Amniotic epithelial cell (primary cell): Measurements from ENCODE around the gene SORL1.

ENCODE experiments used
- DNase-seq: peaks from one replicate; pipeline ENCODE4 v3.0.0-alpha.2; 2010; ENCODE audit warnings: low read depth

The SORL1 gene

DNA sequence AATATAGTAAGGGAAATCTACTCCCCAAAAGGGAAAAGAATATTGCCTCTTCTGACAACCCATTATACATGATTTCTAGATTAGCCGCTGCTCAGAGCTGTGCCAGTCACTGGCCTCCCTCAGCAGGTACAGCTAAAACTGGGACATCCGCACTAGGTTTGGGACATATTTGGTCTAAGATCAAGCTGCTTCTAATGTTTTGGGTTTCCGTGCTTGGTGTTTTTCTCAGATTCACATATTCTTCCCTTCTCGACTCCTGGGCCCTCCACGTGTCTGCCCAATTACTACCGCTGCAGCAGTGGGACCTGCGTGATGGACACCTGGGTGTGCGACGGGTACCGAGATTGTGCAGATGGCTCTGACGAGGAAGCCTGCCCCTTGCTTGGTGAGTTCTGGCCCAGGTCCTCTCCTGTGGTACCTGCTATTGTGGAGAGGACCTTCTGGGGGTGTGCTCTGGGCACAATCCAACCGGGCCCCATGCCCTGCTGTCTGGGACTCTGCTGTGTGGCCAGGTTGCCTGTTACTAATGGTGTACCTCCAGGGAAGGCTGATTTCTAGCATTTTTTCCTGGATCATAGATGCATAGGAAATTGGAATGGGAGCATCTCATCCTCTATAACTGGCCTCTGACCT is 138.8 kb downstream of the SORL1 start:
- no peak for DNase-seq

- peak; percentile 64 for DNase-seq
Measured at GRCh38 chr11:121591405-121592033, 139.4 kb downstream of the SORL1 start.

GRCh38 chr11:121592708-121593107 is 140.6 kb downstream of the SORL1 start:
- no peak for DNase-seq

DNA sequence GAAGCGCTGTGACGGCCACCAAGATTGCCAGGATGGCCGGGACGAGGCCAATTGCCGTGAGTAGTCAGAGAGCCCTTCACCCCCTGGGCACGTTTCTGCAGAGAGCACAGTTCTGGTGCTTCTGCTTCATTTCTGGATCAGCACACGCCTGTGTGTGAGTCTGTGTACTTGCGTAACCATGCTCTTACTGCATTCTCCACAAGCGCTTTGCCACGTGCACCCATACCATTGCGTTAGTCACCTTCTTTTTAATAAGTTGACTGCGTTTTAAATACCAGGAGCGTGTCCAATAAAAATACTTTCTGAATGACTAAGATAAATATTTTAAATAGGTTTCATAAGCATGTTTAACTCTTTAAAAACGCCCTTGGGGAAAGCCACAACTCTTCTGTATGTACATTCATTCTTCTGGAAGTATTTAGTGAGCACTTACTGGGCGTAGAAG is 143.6 kb downstream of the SORL1 start:
- peak; percentile 99 for DNase-seq

DNA sequence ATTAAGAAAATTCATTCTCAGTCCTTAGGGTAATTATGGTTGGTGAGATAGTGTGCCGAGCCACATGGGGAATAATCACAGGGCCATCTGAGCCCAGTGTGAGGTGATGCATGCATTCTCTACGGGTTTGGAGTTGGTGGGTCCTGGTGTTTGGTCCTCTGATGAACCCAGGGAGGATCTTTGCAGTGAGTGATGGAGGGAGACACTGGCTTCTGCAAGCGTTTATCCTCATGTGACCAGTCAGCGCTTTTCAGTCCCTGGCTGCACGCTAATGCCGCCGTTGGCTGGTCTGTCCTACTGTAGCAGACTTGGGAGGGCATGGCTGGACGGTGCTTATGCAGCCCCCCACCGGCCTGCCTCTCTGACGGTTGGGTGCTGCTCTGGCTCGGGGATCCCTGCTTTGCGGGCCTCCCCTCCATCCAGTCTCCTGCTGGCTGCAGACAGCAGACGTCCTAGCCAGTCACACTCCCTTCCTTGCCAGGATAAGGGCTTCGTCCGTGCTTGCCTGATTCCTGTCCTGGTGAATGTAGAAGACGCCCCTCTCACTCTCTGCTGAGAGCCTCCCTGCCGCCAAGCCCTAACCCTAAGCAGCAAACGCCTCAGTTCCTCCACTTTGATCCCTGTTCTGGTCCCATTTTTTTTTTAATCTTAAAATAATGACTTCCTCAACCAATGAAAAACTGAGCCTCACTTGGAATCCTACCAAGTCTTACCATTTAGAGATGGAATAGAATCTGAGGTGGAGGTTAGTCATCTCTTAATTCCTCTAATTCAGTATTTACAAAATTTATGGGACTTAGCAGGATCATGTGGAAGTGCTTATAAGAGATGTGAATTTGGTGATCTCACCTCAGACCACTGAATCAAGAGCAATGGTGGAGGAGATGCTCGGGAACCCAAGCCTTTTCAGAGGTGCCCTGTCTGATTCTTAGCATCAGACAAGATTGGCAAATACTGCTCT is 144.4 kb downstream of the SORL1 start:
- DNase-seq, result no peak

DNA sequence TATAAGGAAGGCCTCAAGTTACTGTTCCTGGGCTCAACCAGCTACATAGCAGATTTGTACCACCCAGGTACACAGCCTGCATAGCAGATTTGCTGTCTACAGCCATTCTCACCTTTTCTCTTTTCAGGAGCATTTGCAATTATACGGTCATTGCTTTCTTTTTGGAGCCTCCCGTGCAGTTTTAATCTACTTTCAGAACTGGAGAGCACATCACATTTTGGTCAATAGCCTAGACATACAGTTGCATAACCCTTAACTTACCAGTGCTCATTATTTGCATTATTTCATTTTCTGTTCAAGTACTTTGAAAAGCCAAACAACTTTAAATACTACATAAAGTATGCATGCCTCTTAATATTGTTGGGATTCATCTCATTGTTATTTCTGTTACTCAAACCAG is 151.2 kb downstream of the SORL1 start:
- DNase-seq, result no peak

- DNase-seq, result no peak
Measured at GRCh38 chr11:121604152-121604551, 152.0 kb downstream of the SORL1 start.

GRCh38 chr11:121606354-121606753 is 154.2 kb downstream of the SORL1 start:
- no peak for DNase-seq

DNA sequence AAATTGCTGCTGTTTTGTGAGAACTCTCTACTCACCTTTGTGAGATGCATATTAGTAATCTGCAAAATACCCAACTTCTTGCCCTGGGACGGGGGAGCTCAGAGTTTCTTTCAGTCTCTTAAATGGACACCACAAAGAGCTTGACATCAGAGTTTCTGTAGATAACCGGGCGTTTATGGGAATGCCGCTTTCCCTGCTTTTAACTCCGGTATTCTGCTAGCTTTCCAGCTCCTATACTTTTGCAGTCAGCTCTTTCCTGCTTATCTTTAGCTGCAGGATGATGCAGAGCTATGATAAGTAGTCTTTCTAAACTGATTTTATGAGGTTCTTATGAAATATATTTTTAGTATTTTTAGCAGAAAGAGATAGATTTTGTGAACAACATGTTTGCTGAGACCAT is 155.2 kb downstream of the SORL1 start:
- DNase-seq, result peak; percentile 15

DNA sequence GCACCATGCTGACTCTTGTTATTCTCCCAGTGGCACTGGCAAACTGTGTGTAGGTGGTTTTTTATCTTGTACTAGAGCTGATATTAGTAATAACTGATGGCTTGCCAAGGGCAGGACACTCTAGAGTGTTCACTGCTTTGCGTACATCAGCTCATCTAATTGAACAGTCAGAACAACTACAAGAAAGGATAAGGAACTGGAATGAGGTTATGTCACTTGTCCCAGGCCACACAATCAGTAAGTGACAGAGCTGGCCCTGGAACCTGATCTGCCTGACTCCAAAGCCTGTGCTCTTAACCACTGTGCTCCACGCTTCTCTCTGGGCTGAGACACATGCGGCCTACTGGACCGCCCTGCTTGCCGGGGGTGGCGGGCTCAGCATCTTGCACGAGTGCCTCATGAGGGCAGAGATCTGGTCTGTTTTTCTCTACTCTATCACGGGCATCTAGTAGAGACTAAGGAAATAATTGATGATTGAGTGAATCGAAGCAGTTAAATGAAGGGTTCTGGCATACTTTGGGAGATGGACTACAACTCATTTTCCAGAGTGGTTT is 156.5 kb downstream of the SORL1 start:
- no peak for DNase-seq

DNA sequence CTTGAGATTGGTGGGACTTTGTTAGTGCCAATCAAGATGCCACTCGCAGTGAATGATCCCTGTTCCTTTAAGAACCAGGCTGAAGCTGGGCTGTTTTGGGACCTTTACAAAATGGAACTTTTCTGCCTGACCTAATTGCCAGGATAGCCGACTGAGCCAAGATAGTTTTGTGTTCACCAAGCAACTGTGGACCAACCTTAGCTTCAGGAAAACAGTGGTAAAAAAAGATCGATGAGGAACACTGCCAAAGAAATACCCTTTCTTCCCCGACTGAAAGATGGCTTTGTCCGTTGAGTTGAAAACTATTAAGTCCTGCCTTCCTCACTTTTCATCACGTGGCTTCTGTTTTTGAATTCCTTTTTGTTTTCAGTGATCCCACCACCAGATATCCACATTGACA is 158.6 kb downstream of the SORL1 start:
- no peak for DNase-seq

DNA sequence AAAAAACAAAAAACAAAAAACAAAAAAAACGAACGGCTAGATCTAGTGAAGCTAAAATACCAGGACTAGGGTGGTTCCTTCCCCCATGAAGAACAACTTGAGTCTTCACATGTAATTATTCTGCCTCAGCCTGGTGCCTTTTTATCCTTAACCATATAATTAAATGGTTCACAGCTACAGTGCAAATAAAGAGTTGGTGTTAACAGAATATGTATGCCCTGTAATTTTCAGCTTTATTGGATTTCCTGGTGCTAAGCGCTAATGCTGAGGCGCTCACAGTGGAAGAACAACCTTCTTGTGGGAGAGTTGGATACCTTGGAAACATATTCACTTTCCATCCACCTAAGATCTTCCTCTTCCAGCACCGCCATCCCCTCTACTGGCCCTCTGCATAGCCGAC is 159.1 kb downstream of the SORL1 start:
- DNase-seq, result no peak

- DNase-seq, result no peak
Measured at GRCh38 chr11:121613724-121614123, 161.6 kb downstream of the SORL1 start.

GRCh38 chr11:121614636-121615240 is 162.6 kb downstream of the SORL1 start:
- DNase-seq, result no peak

DNA sequence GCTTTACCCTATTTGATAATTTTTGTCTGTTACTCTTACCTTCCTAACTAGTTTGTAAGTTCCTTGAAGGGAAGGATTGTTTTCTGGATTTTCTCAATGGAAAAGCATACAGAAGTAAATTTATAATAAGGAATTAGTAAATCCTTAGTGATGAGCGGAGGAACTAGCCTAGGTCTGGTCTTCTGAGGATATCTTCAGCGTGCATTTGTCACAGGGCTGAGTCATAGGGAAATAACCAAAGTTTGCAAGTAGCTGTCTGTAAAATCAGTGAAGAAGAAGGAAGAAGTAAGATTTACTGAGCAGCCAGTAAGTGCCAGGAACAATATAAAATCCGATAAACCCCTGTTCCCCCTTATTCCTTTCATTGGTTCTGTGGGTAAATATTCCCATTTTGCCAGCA is 163.4 kb downstream of the SORL1 start:
- DNase-seq, result peak; percentile 47

DNA sequence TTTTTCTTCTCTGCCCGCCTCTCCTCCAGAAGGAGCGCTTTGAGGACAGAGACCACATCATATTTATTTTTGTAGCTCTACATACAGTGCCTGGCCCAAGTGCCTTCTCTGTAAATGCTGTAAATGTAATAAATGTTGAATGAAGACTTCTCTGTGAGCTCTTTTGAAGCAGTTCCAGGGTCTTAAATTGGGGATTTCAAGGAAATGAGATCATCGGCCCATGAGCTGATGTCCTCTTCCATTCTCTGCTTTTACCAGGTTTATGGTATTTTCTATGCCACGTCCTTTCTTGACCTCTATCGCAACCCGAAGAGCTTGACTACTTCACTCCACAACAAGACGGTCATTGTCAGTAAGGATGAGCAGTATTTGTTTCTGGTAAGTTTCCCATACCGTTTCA is 166.4 kb downstream of the SORL1 start:
- no peak for DNase-seq

GRCh38 chr11:121625777-121626506 is 173.8 kb downstream of the SORL1 start:
- no peak for DNase-seq

- DNase-seq, result no peak
Measured at GRCh38 chr11:121626507-121626875, 174.4 kb downstream of the SORL1 start.

DNA sequence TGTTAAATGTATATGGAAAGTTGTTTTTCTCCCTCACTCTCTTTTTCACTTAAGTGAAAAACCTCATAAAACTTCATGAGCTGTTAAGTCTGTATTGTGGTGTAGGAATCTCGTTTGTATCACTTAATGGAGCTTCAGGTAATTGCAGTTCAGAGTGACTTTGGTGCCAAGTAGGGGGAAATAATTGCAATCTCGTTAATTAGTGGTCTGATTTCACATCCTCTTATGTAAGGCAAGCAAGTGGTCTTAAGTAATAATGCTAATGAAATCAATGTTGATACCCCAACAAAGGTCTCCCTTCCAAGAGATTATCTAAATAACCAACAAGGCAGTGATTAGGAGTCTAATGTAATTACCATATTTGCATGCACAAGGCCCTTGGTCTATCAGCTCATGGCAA is 174.9 kb downstream of the SORL1 start:
- no peak for DNase-seq

- DNase-seq, result peak; percentile 67
Measured at GRCh38 chr11:121630041-121630440, 177.9 kb downstream of the SORL1 start.

DNA sequence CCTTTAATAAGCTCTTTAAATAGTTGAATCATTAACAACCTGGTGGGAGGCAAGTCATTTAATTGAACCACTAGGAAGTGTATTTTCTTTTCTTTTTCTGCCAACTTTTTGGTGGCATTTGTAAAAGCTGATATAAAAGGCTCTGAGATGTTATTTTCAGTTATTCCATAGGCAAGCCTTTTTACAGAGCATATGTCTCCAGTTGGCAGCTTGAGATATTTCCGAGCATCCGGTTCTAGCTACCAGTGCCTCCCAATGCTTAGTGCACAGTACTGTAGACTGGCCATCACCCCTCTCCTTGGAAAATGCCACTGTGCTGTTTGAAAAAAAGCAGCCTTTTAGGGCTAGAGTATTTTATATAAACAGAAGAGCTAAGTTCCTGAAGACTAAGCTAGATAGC is 179.3 kb downstream of the SORL1 start:
- no peak for DNase-seq

DNA sequence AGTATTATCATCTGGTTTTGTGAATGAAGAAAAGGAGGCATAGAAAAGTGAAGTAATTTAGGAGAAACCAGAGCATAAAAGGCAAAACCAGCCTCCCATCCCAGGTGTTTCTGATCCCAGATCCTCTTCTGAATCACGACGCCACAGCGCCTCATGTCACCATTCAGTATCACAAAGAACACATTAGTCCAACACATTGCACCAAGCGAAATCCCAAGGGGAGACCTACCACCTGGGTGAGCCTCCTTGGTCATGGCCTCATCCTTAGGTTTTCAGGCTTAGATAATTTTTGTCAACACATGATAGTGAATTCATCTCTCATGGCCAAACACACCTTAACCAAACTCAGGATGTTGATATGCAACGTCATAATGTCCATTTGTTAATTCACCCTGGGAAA is 182.2 kb downstream of the SORL1 start:
- DNase-seq, result no peak
